GM21786 (cell line): ENCODE data around the gene L3MBTL4.

Source experiments
- ATAC-seq: cut with Tn5 transposase; IDR thresholded peaks from one replicate; pipeline ENCODE4 v1.9.1; 2021; ENCODE audit not compliant: unreplicated experiment

Gene L3MBTL4

GRCh38 chr18:5998907-5999306, 415.8 kb downstream of the L3MBTL4 start:
- ATAC-seq = peak; percentile 96

DNA sequence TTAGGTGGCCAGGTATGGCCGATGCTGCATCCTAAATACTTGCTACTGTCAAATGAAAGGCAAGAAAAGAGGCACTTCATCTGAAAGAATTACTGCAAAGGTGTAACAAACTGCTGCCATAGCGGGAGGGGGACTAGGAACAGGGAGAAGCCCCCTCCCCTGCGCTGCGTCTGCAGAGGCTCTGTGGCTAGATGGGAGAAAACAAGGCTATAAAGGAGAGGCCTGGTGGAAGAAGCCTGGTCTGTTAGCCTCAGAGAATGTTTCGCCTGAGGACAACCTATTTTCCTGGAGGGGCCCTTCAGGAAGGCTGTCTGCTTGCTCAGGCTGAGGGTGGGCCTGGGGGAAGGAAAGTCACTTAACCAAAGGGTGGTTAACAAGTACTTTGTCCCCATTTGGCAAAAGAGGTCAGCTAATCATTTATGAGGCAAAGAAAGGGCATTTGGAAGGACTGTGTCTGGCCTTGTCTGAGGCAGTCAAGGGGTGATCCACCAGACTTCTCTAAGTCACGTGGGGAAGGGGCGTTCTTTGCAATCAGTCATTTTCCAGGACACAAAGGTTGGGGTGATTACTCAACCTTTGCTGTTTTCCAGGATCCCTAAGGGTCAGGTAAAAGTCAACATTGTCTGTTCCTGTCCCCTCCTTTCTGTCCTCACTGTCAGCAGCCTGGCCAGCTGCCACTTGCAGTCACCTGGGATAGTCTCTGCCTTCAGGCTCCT, 416.4 kb downstream of the L3MBTL4 start:
- peak; percentile 29 for ATAC-seq

DNA sequence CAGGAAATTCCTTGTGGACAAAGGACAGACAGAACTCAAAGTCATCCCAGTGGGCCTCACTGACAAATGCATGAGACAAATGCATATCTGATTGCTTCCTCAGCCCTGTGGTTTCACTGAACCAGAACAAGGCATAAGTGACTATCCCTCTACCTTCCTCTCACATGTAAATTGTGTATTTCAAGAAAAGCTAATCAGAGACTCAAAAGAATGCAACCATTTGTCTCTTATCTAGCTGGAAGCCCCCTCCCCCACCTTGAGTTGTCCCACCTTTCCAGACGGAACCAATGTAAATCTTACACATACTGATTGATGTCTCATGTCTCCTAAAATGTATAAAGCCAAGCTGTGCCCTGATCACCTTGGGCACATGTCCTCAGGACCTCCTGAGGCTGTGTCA, 417.4 kb downstream of the L3MBTL4 start:
- no peak for ATAC-seq

- no peak for ATAC-seq
Observed at GRCh38 chr18:5995626-5996025, 419.1 kb downstream of the L3MBTL4 start.

DNA sequence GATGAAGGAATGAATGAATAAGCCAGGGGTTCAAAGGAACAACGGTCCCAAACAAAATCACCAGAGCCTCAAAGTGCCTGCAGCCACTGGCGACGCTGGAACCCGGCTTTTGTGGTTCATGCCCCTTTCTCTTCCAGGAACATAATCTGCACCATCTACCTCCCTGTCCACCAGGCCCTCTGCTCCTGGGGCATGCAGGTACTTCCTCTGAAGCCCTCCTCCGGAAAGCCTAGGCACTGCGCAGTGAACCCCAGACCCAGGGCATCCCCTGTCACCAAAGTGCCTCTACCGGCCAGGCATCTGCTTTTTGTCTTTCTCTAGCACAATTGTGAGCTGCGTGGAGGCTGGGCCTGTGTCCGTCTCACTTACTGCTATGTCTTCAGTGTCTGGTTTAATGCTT, 420.8 kb downstream of the L3MBTL4 start:
- ATAC-seq = no peak

- no peak for ATAC-seq
Observed at GRCh38 chr18:5992381-5992780, 422.3 kb downstream of the L3MBTL4 start.

GRCh38 chr18:5987249-5987648, 427.5 kb downstream of the L3MBTL4 start:
- ATAC-seq = no peak

GRCh38 chr18:5986257-5986931, 428.3 kb downstream of the L3MBTL4 start:
- ATAC-seq = no peak

GRCh38 chr18:5984245-5984644, 430.5 kb downstream of the L3MBTL4 start:
- ATAC-seq = no peak

DNA sequence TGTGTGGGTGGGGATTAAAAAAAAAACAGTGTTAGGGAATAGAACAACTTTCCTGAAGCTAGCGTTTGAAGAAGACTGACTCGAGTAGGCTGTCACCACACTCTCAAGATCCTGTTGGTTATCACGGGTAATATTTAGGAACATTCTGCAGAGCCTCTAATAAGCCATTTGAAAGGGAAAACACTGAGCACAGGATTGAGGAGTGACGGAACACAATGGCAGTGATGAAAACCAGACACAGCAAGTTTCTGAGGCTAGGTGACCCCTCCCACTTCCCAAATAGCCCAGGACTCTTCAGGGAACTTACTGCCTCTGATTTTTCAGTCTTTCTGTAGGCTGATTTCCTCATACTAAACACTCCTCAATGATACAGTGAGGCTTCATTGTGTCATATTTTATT, 431.2 kb downstream of the L3MBTL4 start:
- no peak for ATAC-seq

- peak; percentile 67 for ATAC-seq
Observed at GRCh38 chr18:5982332-5982731, 432.4 kb downstream of the L3MBTL4 start.

GRCh38 chr18:5980721-5981120, 434.0 kb downstream of the L3MBTL4 start:
- no peak for ATAC-seq

DNA sequence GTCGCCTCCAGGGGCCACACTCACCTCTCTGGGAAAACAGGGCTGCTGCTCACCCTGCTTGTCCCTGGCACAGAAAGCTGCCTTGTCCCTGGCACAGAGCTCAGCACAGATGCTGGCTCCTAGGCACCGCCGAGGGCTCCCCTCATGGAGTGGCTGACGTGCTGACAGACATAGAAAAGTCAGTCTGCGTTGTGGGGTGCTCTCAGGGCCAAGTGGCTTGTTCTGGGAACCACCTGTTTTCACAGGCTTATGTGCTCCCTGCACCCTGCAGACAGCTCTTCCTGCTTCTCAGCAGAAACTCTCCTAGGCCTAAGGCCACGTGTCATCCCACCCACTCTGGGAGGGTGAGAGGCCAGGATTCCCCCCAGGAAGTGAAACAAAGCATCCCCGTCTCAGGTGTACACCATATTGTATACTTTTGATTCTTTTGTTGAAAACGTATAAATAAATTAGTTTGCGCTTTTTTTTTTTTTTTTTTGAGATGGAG, 434.7 kb downstream of the L3MBTL4 start:
- peak; percentile 45 for ATAC-seq

DNA sequence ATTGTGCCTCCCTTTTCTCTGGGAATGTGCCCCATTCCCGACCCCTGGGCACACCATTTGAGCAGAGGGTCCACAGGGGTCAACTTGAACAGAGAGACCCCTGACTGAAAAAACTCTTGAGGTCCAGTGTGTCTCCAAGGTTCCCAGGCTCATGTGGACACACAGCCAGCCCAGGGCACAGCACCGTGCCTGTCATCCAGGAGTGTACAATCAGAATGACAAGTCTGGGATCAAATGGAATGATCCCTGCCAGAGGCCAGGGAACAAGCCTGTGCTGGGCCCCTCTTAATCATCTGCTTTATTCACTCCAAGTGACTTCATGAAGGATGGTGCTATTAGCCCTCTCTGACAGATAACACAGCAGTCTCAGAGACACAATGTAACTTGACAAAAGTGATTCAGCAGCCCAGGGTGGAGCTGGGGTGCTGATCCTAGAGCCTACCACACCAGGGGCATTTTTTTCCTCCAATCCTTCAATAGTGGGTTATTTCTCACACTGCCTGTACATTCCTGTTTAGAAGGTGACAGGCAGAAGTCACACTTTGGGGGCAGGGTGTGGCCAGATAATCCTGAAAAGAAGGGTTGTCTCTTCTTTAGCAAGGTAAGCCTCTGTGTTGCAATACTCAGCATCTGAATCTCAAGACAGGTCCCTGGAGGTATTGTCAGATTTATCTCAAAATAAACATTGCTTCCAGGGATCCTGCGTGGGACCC, 435.4 kb downstream of the L3MBTL4 start:
- ATAC-seq = no peak

- ATAC-seq = no peak
Observed at GRCh38 chr18:5977022-5977421, 437.7 kb downstream of the L3MBTL4 start.

DNA sequence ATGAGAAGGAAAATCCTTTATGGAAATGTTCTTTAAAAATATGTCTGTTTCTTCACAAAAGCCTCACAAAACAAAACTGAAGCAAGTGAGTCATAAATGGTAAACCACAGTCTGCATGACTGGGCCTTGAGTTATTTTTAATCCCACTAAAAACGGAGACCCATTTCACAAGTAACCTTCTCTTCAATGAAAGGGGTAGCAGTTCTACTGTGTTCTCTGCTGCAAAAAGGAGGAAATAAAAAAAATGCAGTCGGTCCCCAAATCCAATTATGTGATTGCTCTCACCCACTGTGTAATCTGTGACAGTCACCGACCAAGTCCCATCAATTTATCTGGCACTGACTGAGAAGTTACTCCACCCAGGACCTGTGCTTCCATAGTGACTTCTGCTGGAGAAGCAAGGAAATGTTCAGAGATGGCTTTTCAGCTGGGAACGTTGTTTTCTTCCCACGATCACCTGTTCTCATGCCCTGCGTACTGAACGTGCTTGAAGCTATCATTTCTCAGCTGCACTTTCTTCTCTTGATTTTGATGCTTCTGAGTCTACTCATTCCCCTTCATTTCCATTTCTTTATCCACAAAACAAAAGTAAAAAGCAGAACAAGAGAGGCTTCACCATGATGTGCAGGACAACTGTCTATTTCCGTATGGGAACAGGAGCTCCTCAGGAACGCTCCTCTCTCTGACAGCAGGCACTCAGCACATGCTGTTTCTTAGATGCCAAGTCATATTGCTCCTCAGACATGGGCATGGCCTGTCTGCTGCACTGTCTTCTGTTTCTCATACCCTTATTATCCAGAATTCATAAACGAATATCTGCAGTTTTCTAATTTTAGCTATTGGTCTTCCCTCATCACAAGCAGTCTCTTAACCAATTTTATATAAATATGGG, 439.4 kb downstream of the L3MBTL4 start:
- peak; percentile 62 for ATAC-seq

GRCh38 chr18:5974696-5975095, 440.0 kb downstream of the L3MBTL4 start:
- ATAC-seq = no peak

DNA sequence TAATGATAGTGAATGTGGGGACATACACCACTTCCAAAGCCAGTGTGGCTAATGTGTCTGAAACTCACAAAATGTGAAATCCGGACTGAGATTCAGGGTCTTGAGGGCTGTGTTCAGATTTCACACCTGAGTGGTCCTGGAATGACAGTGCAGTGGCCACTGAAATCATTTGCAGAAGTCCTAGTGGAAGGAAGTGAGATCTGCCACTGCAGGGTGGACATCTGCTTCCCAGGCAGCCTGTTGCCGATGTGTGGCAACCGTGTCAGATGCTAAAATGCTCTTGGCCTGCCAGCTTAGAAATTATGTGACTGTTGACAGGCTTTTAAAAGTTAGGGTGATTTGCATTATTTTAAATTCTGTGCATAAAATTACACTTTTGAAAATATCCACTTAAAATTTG, 441.6 kb downstream of the L3MBTL4 start:
- ATAC-seq = no peak

DNA sequence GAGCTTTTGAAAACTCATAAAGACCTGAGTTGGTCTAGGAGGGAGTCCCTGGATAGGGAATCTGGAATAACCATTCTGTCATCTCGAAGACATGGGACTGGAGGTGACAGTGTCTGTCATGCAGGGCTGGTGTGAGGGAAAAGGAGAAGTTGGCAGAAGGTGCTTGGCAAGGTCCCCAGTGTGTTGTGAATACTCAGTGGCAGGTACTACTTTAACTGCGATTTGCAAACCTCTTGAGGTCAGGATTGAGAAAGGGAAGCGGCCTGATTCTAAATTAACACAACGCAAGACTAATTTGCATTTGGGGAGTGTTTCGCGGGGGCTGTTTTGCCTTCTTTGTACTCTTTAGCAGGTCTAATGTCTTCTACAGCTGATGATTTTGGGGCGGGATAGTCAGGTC, 442.4 kb downstream of the L3MBTL4 start:
- ATAC-seq = peak; percentile 40

DNA sequence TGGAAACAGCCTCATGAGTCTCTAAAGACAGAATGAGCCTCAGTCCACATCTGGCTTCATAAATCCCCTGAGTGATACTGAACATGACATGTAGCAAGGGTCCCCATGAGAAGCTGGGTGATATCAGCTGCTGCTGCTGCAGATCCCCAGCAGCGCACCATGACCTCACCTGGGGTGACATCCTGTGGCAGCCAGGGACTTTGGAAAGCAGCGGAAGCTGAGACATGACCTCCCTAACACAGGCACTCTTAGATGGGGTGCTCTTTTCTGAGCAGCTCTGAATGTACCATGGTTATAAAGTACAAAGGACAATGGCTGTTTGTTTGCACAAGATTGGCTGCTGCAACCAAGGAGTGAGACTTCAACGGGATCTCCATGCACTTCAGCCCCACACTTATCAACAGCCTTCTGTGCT, 444.7 kb downstream of the L3MBTL4 start:
- ATAC-seq = no peak
